Measurements from ENCODE around the gene POFUT2. TPM values are rescaled to one million over a fixed set of nuclear protein-coding genes. Genes with fewer than 3 reads are reported as not detected.

The POFUT2 gene, protein sequence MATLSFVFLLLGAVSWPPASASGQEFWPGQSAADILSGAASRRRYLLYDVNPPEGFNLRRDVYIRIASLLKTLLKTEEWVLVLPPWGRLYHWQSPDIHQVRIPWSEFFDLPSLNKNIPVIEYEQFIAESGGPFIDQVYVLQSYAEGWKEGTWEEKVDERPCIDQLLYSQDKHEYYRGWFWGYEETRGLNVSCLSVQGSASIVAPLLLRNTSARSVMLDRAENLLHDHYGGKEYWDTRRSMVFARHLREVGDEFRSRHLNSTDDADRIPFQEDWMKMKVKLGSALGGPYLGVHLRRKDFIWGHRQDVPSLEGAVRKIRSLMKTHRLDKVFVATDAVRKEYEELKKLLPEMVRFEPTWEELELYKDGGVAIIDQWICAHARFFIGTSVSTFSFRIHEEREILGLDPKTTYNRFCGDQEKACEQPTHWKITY
- total RNA-seq: 10 to 100 TPM; 49.0 to 73.3 TPM
- 55.1 TPM for polyA plus RNA-seq (2013, experiment 1 of 2)
- polyA plus RNA-seq (2013, experiment 2 of 2): 46.9 TPM
- long read RNA-seq, experiment 1, transcript POFUT2-203 (9 exons, 2,871 nt): major isoform, 14 of 40 reads
- long read RNA-seq, experiment 1, partial matches to known transcripts: 7 of 40 reads
- long read RNA-seq, experiment 1, other reads (novel, unspliced or antisense): 16 of 40 reads
- long read RNA-seq, experiment 2, transcript POFUT2-203 (9 exons, 2,871 nt): major isoform, 74 of 119 reads
- long read RNA-seq, experiment 2, partial matches to known transcripts: 8 of 119 reads
- long read RNA-seq, experiment 2, other reads (novel, unspliced or antisense): 32 of 119 reads
- long read RNA-seq, experiment 3, transcript POFUT2-203 (9 exons, 2,871 nt): major isoform, 40 of 65 reads
- long read RNA-seq, experiment 3, partial matches to known transcripts: 6 of 65 reads
- long read RNA-seq, experiment 3, other reads (novel, unspliced or antisense): 18 of 65 reads
- long read RNA-seq, experiment 4: 0 reads

DNA sequence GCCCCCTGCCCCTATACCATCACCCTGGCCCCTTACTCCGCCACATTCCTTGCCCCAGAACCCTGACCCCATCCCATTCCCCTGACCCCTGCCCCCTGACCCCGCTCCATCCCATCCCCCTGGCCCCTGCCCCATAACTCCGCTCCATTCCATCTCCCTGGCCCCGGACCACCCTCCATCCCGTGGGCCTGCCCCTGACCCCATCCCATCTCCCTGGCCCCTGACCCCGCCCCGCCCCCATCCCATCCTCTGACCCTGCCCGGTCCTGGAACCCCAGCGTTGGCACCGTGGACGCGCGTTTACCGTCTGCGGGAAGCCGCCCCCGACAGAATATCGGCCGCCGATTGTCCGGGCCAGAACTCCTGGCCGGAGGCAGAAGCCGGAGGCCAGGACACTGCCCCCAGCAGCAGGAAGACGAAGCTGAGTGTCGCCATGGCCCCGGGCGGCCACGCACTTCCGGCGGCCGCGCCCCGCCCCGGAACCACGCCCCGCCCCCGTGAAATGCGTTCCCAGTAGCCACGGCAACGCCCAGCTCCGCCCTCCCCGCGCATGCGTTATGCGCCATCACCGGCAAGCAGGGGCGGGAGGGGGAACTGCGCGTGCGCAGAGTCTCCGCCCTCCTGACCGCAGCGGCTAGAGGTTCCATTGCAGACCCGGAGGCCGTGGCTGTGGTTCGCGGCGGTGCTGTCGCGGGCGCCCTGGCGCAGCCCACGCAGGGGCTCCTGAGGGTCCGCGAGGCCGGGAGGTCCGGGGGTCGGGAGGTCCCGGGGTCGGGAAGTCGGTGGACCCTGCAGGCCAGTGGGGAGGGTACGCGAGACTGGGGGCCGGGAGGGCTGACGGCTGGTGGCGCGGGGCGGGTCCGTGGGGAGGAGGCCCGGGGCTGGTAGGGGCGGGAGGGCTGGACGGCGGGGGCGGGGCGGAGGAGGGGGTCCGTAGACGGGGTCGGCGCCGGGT lies at the start of gene POFUT2:
Gene POFUT2, minus strand, starts transcription at position 458 of the 954 bp plus-strand sequence. Its CDS starts 24 bp downstream, at position 434.
- Mint-ChIP-seq H3K27ac (peak within 1 kb of the TSS; percentile 87), H3K4me1 (peaks cover 16% of the 10 kb centered on the region), H3K9me3 (no peaks in the 10 kb centered on the region), H3K36me3 (ENCODE audit: low read depth) (peaks cover 38% of the 10 kb centered on the region), H3K27me3 (ENCODE audit: insufficient read depth) (no peaks in the 10 kb centered on the region), H3K4me3 (peak within 1 kb of the TSS; percentile 75)
- Histone ChIP-seq H3K4me1 (ENCODE audit: control insufficient read depth, insufficient read depth, low read length) (peaks cover 6% of the 10 kb centered on the region), H3K36me3 (ENCODE audit: control insufficient read depth, insufficient read depth, low read length) (peaks cover 40% of the 10 kb centered on the region), H3K27ac (ENCODE audit: low read depth, low read length) (peak within 1 kb of the TSS; percentile 83), H3K27me3 (ENCODE audit: control insufficient read depth, insufficient read depth, low read length, poor library complexity, severe bottlenecking) (no peaks in the 10 kb centered on the region), H3K9me3 (ENCODE audit: control insufficient read depth, low read length) (no peaks in the 10 kb centered on the region), H3K4me3 (ENCODE audit: low read length) (peak within 1 kb of the TSS; percentile 87), H3K9ac (ENCODE audit: extremely low read depth, low read length, poor library complexity, severe bottlenecking) (peak within 1 kb of the TSS; percentile 77)
- 0 to 1% methylated on average over 20 to 85 of the region's 90 CpGs for WGBS, 2 experiments (ENCODE audit: insufficient coverage in 1 of 2, insufficient read length in 1 of 2)
- TF ChIP-seq, protein P1, sequence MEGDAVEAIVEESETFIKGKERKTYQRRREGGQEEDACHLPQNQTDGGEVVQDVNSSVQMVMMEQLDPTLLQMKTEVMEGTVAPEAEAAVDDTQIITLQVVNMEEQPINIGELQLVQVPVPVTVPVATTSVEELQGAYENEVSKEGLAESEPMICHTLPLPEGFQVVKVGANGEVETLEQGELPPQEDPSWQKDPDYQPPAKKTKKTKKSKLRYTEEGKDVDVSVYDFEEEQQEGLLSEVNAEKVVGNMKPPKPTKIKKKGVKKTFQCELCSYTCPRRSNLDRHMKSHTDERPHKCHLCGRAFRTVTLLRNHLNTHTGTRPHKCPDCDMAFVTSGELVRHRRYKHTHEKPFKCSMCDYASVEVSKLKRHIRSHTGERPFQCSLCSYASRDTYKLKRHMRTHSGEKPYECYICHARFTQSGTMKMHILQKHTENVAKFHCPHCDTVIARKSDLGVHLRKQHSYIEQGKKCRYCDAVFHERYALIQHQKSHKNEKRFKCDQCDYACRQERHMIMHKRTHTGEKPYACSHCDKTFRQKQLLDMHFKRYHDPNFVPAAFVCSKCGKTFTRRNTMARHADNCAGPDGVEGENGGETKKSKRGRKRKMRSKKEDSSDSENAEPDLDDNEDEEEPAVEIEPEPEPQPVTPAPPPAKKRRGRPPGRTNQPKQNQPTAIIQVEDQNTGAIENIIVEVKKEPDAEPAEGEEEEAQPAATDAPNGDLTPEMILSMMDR (conservative IDR thresholded peaks at IDR 0.05): no peak
- DNase-seq: peak; percentile 99

DNA sequence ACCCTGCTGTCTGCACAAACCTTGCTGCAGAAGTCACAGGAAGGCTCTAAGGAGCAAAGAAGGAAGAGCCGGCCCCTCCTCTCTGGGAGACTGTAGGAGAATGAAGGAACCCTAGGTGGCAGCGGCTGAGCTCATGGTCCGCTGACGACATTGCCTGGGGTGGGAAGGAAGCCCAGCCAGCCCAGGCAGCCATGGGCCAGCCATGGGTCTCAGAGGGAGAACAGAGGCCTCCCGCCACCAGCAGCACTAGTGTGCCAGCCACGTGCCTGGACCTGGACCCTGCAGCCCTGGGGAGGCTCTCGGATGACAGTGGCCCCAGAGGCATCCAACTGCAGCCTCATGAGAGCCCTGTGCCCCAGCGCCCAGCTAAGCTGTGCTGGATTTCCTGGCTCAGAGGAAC lies 49.2 kb upstream of the POFUT2 start:
- Histone ChIP-seq H3K4me3 (ENCODE audit: low read length) (no peak overlapping the region), H3K36me3 (ENCODE audit: control insufficient read depth, insufficient read depth, low read length) (no peaks in the 10 kb centered on the region), H3K4me1 (ENCODE audit: control insufficient read depth, insufficient read depth, low read length) (peaks cover 12% of the 10 kb centered on the region), H3K27ac (ENCODE audit: low read depth, low read length) (no peak overlapping the region), H3K9ac (ENCODE audit: extremely low read depth, low read length, poor library complexity, severe bottlenecking) (no peak overlapping the region), H3K27me3 (ENCODE audit: control insufficient read depth, insufficient read depth, low read length, poor library complexity, severe bottlenecking) (no peaks in the 10 kb centered on the region), H3K9me3 (ENCODE audit: control insufficient read depth, low read length) (no peaks in the 10 kb centered on the region)
- Mint-ChIP-seq H3K36me3 (ENCODE audit: low read depth) (no peaks in the 10 kb centered on the region), H3K4me1 (peaks cover 30% of the 10 kb centered on the region), H3K4me3 (no peak overlapping the region), H3K9me3 (no peaks in the 10 kb centered on the region), H3K27me3 (ENCODE audit: insufficient read depth) (no peaks in the 10 kb centered on the region), H3K27ac (no peak overlapping the region)
- TF ChIP-seq, protein P1 (conservative IDR thresholded peaks at IDR 0.05): peak; percentile 35
- DNase-seq: peak; percentile 84
- WGBS, 2 experiments (ENCODE audit: insufficient coverage in 1 of 2, insufficient read length in 1 of 2): 56 to 64% methylated on average over 3 to 8 of the region's 8 CpGs

DNA sequence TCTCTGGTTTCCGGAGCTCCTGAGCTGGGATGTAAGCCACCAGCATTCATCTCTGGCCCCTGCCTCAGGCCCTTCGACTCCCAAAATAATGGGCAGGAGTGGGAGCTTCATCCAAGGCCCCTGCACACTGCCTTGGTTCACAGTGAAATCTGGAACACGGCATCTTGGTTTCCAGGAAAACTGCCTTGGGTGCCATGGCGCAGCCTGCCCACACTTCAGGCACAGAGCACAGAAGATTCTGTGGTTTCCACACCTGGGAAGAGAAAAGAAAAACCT lies 48.8 kb upstream of the POFUT2 start:
- no peaks in the 10 kb centered on the region for H3K27me3 ChIP-seq (ENCODE audit: control insufficient read depth, insufficient read depth, low read length, poor library complexity, severe bottlenecking)
- no peak overlapping the region for H3K27ac ChIP-seq (ENCODE audit: low read depth, low read length)
- H3K9me3 Mint-ChIP-seq: no peaks in the 10 kb centered on the region
- DNase-seq: no peak
- no peak overlapping the region for H3K9ac ChIP-seq (ENCODE audit: extremely low read depth, low read length, poor library complexity, severe bottlenecking)
- no peaks in the 10 kb centered on the region for H3K27me3 Mint-ChIP-seq (ENCODE audit: insufficient read depth)
- H3K4me3 Mint-ChIP-seq: no peak overlapping the region
- H3K36me3 ChIP-seq (ENCODE audit: control insufficient read depth, insufficient read depth, low read length): no peaks in the 10 kb centered on the region
- 93 to 100% methylated on average over 2 to 4 of the region's 4 CpGs for WGBS, 2 experiments (ENCODE audit: insufficient coverage in 1 of 2, insufficient read length in 1 of 2)
- no peaks in the 10 kb centered on the region for H3K9me3 ChIP-seq (ENCODE audit: control insufficient read depth, low read length)
- H3K4me1 ChIP-seq (ENCODE audit: control insufficient read depth, insufficient read depth, low read length): peaks cover 15% of the 10 kb centered on the region
- H3K4me1 Mint-ChIP-seq: peaks cover 29% of the 10 kb centered on the region
- no peaks in the 10 kb centered on the region for H3K36me3 Mint-ChIP-seq (ENCODE audit: low read depth)
- TF ChIP-seq, protein P1 (conservative IDR thresholded peaks at IDR 0.05): no peak
- H3K4me3 ChIP-seq (ENCODE audit: low read length): no peak overlapping the region
- H3K27ac Mint-ChIP-seq: peak overlapping the region; percentile 59

Data from endodermal cell (in vitro differentiated cells).